ENCODE measurements around the gene LSM14A.

DNA sequence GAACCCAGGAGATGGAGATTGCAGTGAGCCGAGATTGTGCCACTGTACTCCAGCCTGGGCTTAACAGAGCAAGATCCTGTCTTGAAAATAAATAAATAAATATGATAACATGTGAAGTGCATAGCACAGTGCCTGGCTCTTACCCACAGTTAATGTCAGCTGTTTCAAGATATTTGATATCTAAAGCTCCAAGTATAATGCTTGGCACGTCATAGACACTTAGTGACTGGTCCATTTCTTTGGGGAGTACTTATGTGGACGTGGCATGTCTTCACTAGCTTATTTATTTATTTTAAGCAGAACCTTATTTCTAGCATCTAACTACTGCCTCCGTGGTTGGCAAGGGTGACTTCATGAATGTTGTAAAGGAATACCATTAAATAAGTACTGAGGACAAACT, 100.8 kb downstream of the LSM14A start:
- TF ChIP-seq, protein P1, sequence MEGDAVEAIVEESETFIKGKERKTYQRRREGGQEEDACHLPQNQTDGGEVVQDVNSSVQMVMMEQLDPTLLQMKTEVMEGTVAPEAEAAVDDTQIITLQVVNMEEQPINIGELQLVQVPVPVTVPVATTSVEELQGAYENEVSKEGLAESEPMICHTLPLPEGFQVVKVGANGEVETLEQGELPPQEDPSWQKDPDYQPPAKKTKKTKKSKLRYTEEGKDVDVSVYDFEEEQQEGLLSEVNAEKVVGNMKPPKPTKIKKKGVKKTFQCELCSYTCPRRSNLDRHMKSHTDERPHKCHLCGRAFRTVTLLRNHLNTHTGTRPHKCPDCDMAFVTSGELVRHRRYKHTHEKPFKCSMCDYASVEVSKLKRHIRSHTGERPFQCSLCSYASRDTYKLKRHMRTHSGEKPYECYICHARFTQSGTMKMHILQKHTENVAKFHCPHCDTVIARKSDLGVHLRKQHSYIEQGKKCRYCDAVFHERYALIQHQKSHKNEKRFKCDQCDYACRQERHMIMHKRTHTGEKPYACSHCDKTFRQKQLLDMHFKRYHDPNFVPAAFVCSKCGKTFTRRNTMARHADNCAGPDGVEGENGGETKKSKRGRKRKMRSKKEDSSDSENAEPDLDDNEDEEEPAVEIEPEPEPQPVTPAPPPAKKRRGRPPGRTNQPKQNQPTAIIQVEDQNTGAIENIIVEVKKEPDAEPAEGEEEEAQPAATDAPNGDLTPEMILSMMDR (IDR thresholded peaks at IDR 0.05; ENCODE audit: low read depth, low read length): no peak
- no peak for TF ChIP-seq POLR2A (IDR thresholded peaks at IDR 0.05; ENCODE audit: extremely low read depth, insufficient read length)
- TF ChIP-seq MYC (IDR thresholded peaks at IDR 0.05; ENCODE audit: low read depth, low read length): no peak

Measured in NB4 (cell line).